NCI-H510A treated with DMSO at 0.1 percent for 48 hours (cell line): ENCODE measurements around the gene SLC1A5.

Experiments
- DNase-seq: peaks from one replicate; lab custom pipeline; 2025; lab: John Stamatoyannopoulos, UW

SLC1A5 gene

DNA sequence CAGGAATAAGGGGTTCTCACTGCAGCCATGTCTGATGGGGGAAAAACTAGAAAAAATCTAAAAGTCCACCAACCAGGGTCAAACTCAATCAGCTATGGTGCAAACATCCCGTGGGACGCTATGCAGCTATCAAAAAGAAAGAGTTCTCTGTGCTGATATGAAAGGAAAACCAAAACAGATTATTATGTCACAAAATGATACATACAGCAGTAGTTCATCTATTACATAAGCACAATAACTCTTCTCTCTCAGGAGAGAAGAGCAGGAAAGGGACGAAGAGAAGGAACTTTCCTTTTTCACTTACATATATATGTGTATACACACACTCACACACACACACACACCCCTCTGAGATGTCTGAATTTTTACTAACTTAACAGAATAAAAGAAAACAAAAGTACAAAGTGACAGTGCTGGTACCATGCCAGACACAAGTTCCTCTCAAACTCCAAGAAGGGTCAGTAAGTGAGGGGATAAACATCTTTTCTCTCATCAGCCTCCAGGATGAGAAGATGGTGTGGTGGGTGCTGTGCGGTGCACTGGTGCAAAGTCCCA is 45.4 kb downstream of the SLC1A5 start:
- no peak for DNase-seq

DNA sequence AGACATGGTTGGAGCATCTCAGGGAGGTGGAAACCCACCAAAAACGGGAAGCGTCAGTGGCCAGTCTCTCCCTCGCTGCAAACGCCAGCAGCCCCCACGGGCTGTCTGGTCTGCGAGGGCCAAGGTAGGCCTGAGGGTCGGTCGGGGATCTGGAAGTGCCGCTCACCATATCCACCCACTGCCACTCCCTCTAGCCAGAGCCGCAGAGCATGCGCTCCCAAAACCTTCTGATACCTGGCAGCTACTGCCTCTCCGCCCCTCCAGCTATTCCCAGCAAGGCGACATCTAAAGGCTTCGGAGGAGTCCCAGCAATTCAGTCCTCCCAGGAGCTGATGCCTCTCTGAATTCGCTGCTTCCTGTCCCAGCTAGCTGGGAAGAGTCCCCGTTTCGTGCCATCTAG is 46.9 kb downstream of the SLC1A5 start:
- DNase-seq: no peak

DNA sequence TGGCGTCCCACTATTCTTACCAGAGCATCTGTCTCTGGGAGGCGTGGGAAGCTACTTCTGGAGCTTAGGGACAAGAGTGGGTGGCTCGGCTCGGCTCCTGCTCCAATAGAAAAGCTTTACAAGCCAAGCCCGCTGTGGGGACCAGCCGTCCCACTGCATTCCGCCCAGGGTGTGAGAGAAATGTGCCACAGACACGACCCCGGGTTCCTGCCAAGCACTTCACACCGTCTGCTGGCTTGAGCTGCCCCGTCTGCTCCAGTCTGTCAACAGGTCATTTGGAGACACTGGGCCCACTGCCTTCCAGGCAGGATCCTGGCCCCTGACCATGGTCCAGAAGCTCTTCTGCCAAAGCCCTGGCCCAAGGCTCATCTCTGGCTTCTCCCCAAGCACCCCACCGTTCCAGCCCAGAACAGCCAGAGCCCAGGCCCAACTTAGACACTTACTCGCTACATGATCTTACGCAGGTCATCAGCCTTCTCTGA is 49.1 kb downstream of the SLC1A5 start:
- DNase-seq: no peak

DNA sequence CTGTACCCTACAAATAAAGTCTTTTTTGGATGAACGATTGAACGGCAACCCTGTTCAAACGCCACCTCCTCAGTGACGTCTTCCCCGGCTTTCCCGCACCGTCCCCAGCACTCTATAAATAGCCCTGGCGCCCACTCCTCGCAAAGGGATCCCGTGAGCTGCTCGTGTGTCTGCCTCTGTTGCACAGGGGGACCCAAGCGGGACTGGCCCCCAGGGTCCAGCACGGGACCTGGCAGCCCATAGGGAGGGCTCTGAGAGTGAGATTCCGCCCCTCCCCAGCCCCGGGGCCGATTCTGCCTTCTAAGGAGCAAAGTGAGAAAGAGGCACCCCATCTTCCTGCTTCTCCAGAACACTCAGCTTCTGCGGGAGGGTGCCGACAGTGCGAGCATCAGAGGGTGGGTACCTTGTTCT is 50.6 kb downstream of the SLC1A5 start:
- no peak for DNase-seq

DNA sequence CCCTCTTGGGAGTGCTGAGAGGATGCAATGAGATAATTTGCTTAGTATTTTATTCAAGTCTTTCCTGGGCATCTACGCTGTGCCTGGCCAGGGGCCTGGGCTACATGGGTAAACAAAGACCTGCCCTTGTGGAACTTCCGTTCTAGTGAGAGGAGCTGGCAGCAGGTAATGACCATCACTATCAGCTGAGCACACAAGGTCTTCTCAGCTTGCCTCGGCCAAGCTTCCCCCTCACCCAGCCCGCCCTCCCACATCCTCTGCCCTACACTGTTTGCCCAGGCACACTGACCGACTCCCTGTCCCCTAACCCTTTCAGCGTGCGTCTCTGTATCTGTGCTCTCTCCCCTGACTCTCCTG is 51.1 kb downstream of the SLC1A5 start:
- no peak for DNase-seq

DNA sequence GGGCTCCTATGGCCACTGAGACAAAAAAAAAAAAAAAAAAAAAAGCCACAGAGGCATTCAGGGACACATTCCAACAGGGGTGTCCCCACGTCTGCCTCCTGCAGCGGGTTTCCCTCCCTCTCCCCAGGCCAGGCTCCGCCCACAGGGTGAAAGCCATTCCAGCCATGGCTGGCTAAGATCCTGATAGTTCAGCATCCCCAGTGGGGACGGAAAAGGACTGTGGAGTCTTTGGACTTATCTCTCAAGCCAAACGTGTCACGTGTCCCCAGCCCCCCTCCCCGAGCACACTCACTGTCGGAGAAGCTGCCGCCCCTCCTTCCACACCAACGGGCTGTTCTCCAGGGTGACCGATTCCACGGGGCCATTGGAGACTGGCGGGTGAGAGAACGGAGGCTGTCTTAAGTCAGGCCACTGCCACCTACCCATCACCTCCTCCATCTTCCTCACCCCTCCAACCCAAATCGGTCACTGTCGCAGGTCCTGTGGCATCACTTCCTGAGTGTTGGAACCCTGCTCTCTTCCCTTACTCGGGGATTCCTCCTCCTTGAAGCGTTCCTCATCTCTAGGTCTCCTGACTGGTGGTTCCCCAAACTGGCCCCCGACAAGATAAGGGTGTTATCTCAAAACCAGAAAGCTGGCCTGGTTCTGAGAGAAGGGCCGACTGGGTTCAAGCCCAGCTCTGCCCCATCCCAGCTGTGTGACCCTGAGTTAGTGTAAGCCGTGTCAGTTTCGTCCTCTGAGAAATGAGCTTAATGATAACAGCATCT is 51.7 kb downstream of the SLC1A5 start:
- DNase-seq: no peak

DNA sequence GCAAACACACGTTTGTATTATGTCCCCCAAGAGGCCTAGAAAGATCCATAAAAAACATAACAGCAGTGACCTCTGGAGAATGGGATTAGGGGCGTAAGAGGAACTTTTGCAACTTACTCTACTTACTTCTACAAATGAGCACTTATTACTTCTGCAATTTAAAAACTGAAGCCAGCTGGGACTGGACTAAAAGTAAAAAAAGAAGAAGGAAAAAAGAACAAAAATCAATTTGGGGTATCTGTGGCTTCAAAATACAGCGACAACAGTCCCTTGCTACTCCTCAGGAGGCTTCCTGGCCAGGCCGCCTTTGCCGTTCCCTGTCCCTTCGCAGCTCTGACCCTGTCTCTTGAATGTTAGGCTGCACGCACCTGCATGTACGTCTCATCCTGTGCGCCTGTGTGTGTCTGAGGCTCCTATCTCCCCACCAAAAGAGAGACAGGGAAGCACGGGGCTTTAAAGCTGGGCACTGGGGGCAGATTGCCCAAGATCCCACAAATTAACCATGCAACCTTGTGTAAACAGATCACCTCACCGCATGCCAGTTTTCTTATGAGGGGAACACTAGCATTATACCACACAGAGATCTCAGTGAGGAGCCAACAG is 54.6 kb downstream of the SLC1A5 start:
- no peak for DNase-seq

DNA sequence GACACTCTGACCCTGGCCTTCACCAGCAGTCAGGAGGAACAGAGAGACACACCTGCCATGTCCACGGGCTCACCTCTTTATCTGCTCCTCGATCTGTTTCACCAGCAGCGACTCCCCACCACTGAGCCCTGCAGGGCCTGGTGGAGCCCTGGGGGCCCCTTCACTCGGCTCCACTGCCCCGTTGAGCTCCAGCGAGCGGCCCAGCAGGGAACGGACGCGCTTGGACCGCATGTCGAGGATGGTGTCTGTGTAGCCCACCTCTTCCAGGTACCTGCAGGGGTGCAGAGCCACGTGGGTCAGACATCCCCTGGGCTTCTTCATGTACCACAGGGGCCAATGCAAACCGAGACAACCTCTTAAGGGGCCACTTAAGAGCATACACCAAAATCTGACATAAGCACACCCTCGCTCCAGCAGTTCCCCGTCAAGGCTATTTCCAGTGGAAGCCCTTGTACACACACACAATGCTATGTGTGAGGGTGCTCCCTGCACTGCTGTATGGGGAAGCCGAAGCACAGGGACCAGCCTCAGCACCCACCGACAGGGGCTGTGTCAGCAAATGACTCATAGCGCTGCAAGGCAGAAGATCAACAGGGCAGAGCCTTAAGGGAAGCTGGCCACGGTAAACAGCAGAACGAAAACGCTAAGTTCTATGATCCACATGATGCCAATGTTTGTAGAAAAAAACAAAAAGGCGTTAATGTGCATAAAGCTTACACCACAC is 55.3 kb downstream of the SLC1A5 start:
- DNase-seq: no peak

DNA sequence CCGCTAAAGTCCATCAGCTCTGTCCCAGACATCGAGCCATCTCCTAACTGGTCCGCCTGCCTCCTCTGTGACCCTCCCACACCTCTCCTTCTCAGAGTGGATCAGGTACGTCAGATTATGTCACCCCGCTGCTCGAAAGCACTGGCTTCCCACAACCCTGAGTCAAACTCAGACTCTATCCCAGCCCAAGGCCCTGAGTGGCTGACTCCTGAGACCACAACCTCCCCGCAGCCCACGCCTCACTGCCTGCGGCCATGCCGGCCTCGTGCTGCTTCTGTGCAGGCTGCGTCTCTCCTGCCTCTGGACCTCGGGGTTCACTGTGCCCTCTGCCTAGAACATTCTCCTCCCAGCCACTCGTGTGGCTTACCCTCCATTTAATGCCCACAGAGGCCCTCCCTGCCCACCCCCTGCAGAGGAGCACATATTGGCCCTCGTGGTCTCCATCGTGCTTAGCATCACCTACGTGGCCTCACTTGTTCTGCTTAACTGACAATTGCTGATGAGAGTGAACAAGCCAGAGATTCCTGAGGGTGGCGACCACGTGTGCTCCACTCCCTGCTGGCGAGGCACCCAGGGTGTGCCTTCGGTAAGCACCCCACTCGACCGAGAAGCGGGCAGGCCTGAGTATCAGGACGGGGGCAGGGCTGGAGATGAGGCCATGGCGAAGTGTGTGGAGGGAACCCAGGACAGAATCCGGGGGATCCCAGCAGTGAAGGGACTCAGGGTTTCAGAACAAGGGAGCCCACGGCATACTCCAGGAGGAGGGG is 56.0 kb downstream of the SLC1A5 start:
- no peak for DNase-seq

DNA sequence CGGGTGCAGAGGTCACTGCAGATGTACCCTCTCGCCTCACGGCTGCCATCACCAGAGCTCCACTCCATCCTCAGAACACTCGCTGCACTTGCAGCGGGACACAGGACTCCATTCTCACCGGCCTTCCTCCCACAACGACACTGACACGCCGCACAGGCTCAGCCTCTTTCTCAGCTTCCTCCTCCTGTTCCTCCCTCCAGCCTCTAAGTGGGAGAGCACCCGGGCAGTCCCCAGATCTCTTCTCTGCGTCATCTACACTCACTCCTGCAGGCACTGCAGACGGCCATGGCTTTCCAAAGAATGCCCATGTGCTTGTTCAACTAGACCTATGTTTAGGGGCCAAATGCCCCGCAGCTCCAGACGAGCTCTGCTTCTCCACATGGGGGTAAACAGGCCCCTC is 56.8 kb downstream of the SLC1A5 start:
- DNase-seq: no peak

DNA sequence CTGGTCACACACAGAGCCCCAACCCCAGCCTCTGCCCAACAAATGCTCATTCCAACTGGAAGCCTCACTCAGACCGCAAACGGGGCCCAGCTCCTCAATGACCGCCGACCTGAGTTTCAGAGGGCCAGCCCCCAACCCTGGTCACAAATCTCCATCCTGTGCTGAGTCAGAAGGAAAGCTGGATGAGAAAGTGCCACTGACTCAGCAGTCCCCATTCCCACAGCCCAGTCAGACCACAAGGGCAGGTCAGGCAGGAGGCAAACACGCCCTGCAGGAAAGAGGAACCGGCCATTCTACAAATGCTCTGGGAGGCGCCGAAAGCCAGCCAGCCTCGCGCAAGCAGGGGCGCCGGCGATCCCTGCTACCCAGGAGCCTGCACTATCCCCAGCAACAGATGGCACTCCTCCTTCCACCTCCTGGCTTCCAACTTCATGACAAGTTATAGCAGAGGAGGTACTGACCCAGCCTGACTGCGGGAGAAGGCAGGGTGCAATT is 57.3 kb downstream of the SLC1A5 start:
- no peak for DNase-seq

DNA sequence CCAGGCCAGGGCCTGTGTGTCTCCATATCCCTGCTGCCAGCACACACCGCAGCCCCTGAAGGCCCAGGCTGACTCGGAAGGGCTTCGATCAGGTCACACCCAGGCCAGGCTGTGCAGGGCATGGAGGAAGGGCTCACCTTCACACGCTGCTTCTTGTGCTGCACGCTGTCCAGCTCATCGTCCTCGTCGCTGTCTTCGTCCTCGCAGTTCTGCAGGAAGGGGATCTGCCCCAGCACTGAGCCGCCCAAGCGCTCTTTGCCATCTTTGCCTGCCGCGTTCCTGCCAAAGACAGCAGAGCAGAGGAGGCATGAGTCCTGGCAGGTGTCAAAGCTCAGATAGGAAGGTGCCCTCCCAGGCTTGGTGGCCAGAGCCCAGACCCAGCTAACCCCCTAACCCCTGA is 57.8 kb downstream of the SLC1A5 start:
- no peak for DNase-seq

DNA sequence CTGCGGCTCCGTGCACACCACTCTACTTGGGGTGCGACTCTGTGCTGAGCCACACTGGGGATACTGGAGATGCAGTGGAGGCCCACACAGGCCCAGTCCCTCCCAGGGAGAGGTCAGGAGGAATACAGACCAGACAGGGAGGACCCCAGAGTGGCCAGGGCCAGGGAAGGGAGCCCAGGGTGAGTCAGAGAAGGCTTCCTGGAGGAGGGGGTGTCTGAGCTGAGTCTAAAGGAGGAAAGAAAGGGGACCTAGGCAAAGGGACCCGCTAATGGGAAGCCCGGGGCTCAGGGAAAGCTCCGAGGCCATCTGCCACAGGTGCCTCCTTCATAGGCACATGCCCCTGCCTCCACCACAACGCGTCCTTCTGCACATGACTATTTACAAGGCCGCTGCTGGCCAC is 58.2 kb downstream of the SLC1A5 start:
- DNase-seq: no peak

DNA sequence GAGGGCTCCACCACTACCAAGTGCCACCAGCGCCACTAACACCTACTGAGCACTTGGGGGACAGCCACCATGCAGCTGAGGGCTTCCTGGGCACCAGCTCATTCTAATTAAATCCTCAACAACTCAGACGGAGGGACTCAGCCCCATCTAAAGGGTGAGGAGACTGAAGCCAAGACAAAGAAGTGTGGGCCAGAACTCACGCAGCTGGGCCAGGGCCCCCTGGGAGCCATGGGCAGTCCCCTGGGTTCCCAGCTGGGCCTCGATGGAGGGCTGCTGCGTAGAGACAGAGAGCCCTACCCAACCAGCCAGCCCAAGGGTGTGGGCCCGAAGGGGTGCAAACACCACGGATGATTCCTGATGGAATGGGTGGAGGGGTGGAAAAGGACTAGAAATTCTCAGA is 58.7 kb downstream of the SLC1A5 start:
- DNase-seq: no peak

DNA sequence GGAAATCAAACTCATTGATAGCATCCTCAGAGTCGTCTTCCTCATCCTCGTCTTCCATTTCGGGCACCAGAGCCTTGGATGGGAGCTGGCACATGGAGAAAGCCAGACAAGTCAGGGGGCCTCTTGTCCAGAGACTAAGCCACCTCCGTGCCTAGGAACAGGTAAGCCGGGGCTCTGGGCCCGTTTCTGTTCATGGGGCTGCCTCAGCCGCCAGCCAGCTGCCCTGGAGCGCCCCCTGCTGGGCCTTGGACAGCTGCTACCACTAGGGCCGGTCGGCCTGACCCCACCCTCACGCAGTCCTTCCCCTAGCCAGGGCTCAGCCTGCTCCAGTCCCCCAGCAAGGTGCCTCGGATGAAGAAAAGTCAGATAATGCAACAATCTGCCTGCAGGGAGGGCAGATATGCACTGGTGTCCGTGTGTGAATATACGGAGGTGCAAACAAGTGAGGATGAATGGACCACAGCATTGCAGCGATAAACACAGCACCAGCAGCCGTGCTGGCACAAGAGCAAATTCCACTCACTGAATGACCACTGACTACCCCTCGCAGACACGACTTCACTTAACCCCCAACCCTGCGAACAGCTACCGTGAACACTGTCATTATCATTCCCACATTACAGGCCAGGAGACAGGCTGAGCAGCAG is 59.6 kb downstream of the SLC1A5 start:
- peak; percentile 22 for DNase-seq

DNA sequence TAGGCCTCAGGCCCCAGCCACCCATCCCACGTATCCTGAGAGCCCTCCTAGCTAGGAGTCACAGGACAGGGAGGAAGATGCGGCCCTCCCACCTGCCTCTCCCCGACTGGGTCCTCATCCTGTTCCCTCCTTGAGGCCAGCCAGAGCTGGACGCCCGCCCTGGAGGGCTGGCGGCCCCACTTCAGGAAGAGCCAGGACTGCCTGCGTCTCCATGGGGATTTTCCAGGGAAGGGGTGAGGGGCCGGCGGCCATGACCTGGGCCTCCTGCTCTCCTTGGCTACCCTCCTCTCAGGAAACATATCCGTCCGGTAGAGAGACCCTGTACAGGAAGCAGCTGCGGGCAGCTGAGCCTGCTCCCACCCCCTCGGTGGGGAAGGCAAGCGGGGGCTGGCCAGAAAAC is 60.2 kb downstream of the SLC1A5 start:
- DNase-seq: no peak

DNA sequence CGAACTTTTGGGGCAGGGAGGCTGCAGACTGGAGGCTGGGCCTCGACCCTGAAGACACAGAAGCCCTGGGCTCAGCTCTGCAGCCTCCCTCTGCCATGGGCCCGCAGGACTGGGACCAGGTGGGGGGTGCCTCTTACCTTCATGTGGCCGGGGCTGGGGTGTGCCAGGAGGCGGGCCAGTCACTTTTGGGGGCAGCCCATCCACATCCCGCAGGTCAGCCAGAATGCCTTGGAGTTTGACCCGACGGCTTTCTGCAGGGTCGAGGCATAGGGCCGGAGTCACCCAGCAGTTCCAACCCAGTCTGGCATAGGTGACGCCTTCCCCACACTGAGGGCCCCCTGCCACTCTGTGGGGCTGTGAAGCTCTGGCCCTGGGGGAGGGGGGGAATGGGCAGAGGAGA is 60.6 kb downstream of the SLC1A5 start:
- DNase-seq: no peak

DNA sequence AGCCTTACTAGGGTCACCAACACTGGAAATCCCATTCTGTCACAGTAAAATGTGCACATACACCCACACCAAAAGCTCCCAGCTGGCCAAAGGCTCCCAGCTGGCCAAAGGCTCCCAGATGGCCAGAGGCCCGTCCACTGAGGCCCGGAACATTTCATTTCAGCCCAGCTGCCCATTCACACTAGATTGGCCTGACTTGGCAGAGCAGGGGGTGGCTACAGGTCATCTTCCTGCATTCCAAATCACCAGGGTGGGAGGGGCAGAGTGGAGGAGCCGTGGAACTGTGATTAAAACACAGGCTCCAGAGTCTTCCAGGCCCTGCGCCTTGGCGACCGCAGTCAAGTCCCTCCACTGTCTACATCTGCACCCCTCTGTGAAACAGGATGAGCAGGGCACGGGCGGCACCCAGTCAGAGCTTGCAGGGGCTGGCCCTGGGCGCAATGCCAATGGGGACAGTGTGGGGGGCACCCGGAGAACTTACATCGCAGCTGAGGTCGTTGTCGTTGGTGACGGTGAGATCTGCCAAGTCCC is 61.4 kb downstream of the SLC1A5 start:
- no peak for DNase-seq

DNA sequence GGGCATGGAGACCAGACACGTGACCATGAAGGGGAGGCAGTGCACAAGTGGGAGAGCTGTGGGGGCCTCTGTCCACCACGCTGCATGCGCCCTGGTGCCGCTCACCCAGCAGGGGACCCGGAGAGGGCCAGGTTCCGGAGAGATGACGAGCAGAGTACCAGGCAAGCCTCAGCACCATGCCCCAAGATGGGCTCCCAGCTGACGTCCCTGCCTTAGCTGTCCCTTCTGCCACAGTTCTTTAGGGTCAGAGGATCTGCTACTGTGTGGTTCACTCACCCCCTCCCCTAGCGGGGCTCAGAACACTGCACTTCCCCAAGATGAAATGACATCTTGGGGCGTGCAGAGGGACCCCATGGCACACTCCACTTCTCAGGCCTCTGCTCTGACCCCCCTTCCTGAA is 61.8 kb downstream of the SLC1A5 start:
- no peak for DNase-seq

DNA sequence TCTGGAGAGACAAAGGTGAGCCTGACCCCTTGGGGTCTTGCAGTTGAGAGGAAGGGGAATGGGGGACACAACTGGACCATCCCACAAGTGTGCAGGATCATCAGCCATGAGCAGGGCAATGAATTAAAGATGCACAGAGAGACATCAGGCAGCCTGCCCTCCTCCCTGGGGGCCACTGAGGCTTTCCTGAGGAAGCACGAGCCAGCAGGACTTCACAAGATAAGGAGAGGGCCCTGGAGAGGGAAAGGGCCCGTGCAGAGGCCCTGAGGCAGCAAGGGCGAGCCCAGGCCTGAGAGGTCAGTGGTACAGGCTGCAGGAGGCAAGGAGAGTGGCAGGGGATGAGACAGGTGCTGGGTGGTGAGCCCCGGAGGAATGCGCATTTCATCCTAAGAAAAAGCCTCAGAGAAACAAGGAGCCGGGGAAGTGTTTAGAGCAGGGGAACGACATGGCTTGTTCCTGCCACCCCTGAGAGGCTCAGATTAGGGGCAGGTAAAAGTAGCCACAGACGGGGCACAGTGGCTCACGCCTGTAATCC is 62.5 kb downstream of the SLC1A5 start:
- DNase-seq: no peak
